ENCODE results near the gene RIPK3.
"Not testable (repeated sequence)": the region's sequence is repeated elsewhere in the genome, so short reads cannot be mapped to it uniquely, and the experiment has no call there.

RIPK3 gene

GRCh38 chr14:24355009-24355408, 15.2 kb upstream of the RIPK3 start:
- DNase-seq (ENCODE audit: insufficient read length) (no peak), FAIRE-seq (no peak)
- TF ChIP-seq POLR2AphosphoS5 (IDR thresholded peaks at IDR 0.05; ENCODE audit: low read depth, low read length) (no peak), POLR2A (IDR thresholded peaks at IDR 0.05; ENCODE audit: low read depth, low read length) (no peak), TAF1 (IDR thresholded peaks at IDR 0.05; ENCODE audit: borderline replicate concordance, low read depth, low read length) (no peak)

GRCh38 chr14:24354482-24354825, 14.7 kb upstream of the RIPK3 start:
- not testable (repeated sequence) for DNase-seq (ENCODE audit: insufficient read length); FAIRE-seq

- TF ChIP-seq POLR2AphosphoS5 (IDR thresholded peaks at IDR 0.05; ENCODE audit: low read depth, low read length) (no peak), POLR2A (IDR thresholded peaks at IDR 0.05; ENCODE audit: low read depth, low read length) (no peak), TAF1 (IDR thresholded peaks at IDR 0.05; ENCODE audit: borderline replicate concordance, low read depth, low read length) (no peak)
- DNase-seq (ENCODE audit: insufficient read length) (no peak), FAIRE-seq (no peak)
Measured at GRCh38 chr14:24353559-24354481, 14.0 kb upstream of the RIPK3 start.

GRCh38 chr14:24351517-24351916, 11.7 kb upstream of the RIPK3 start:
- no peak for TF ChIP-seq TAF1 (IDR thresholded peaks at IDR 0.05; ENCODE audit: borderline replicate concordance, low read depth, low read length)
- no peak for TF ChIP-seq POLR2A (IDR thresholded peaks at IDR 0.05; ENCODE audit: low read depth, low read length)
- TF ChIP-seq POLR2AphosphoS5 (IDR thresholded peaks at IDR 0.05; ENCODE audit: low read depth, low read length), result no peak
- DNase-seq (ENCODE audit: insufficient read length) (no peak), FAIRE-seq (no peak)

GRCh38 chr14:24349742-24350141, 10.0 kb upstream of the RIPK3 start:
- no peak for FAIRE-seq
- TF ChIP-seq TAF1 (IDR thresholded peaks at IDR 0.05; ENCODE audit: borderline replicate concordance, low read depth, low read length) (no peak), POLR2AphosphoS5 (IDR thresholded peaks at IDR 0.05; ENCODE audit: low read depth, low read length) (no peak), POLR2A (IDR thresholded peaks at IDR 0.05; ENCODE audit: low read depth, low read length) (no peak)
- no peak for DNase-seq (ENCODE audit: insufficient read length)

- TF ChIP-seq TAF1 (IDR thresholded peaks at IDR 0.05; ENCODE audit: borderline replicate concordance, low read depth, low read length) (no peak), POLR2A (IDR thresholded peaks at IDR 0.05; ENCODE audit: low read depth, low read length) (no peak), POLR2AphosphoS5 (IDR thresholded peaks at IDR 0.05; ENCODE audit: low read depth, low read length) (no peak)
- no peak for DNase-seq (ENCODE audit: insufficient read length)
- FAIRE-seq, result no peak
Measured at GRCh38 chr14:24348186-24348585, 8.4 kb upstream of the RIPK3 start.

GRCh38 chr14:24347134-24347533, 7.3 kb upstream of the RIPK3 start:
- TF ChIP-seq POLR2A (IDR thresholded peaks at IDR 0.05; ENCODE audit: low read depth, low read length) (no peak), POLR2AphosphoS5 (IDR thresholded peaks at IDR 0.05; ENCODE audit: low read depth, low read length) (no peak), TAF1 (IDR thresholded peaks at IDR 0.05; ENCODE audit: borderline replicate concordance, low read depth, low read length) (no peak)
- DNase-seq (ENCODE audit: insufficient read length) (no peak), FAIRE-seq (no peak)

GRCh38 chr14:24343795-24344660, 4.2 kb upstream of the RIPK3 start:
- no peak for FAIRE-seq
- TF ChIP-seq POLR2A (IDR thresholded peaks at IDR 0.05; ENCODE audit: low read depth, low read length) (no peak), TAF1 (IDR thresholded peaks at IDR 0.05; ENCODE audit: borderline replicate concordance, low read depth, low read length) (no peak), POLR2AphosphoS5 (IDR thresholded peaks at IDR 0.05; ENCODE audit: low read depth, low read length) (no peak)
- DNase-seq (ENCODE audit: insufficient read length), result no peak

- no peak for DNase-seq (ENCODE audit: insufficient read length)
- TF ChIP-seq POLR2A (IDR thresholded peaks at IDR 0.05; ENCODE audit: low read depth, low read length) (no peak), TAF1 (IDR thresholded peaks at IDR 0.05; ENCODE audit: borderline replicate concordance, low read depth, low read length) (no peak), POLR2AphosphoS5 (IDR thresholded peaks at IDR 0.05; ENCODE audit: low read depth, low read length) (no peak)
- FAIRE-seq, result no peak
Measured at GRCh38 chr14:24342889-24343288, 3.1 kb upstream of the RIPK3 start.

- no peak for TF ChIP-seq TAF1 (IDR thresholded peaks at IDR 0.05; ENCODE audit: borderline replicate concordance, low read depth, low read length)
- no peak for TF ChIP-seq POLR2AphosphoS5 (IDR thresholded peaks at IDR 0.05; ENCODE audit: low read depth, low read length)
- no peak for TF ChIP-seq POLR2A (IDR thresholded peaks at IDR 0.05; ENCODE audit: low read depth, low read length)
- FAIRE-seq (no peak), DNase-seq (ENCODE audit: insufficient read length) (no peak)
Measured at GRCh38 chr14:24340606-24341005, 815 bp upstream of the RIPK3 start.

GRCh38 chr14:24338843-24339242, 948 bp downstream of the RIPK3 start:
- DNase-seq (ENCODE audit: insufficient read length) (no peak), FAIRE-seq (no peak)
- TF ChIP-seq POLR2AphosphoS5 (IDR thresholded peaks at IDR 0.05; ENCODE audit: low read depth, low read length), result no peak
- no peak for TF ChIP-seq POLR2A (IDR thresholded peaks at IDR 0.05; ENCODE audit: low read depth, low read length)
- TF ChIP-seq TAF1 (IDR thresholded peaks at IDR 0.05; ENCODE audit: borderline replicate concordance, low read depth, low read length), result no peak

GRCh38 chr14:24337824-24338175, 2.0 kb downstream of the RIPK3 start:
- FAIRE-seq (no peak), DNase-seq (ENCODE audit: insufficient read length) (no peak)

More at GRCh38 chr14:24337824-24338175, 2.0 kb downstream of the RIPK3 start:
- TF ChIP-seq POLR2A (IDR thresholded peaks at IDR 0.05; ENCODE audit: low read depth, low read length), result no peak
- TF ChIP-seq TAF1 (IDR thresholded peaks at IDR 0.05; ENCODE audit: borderline replicate concordance, low read depth, low read length), result no peak
- no peak for TF ChIP-seq POLR2AphosphoS5 (IDR thresholded peaks at IDR 0.05; ENCODE audit: low read depth, low read length)
